Endothelial cell of umbilical vein (primary cell): ENCODE measurements around the gene PRR7. TPM values are rescaled to one million over a fixed set of nuclear protein-coding genes. Genes with fewer than 3 reads are reported as not detected.

Experiments
- BruUV-seq: library from RNA; stranded (reverse); fragments of 400-500 nt; replicated peaks from 2 replicates; lab custom pipeline; 2021; lab: Mats Ljungman, UMichigan
- CTCF ChIA-PET: fragments of 300-600, 350-600 bp; sonication (Branson Sonifier 250); formaldehyde crosslinking; loops from one replicate; lab custom pipeline; 2021; ENCODE audit warnings: antibody characterized with exemption, inconsistent platforms; lab: Charles Lee
- POLR2A ChIA-PET: fragments of 300-600, 350-600 bp; sonication (Branson Sonifier 250); formaldehyde crosslinking; loops from one replicate; lab custom pipeline; 2021; ENCODE audit warnings: antibody characterized with exemption, inconsistent platforms; lab: Charles Lee
- DNase-seq: peaks from one replicate; pipeline ENCODE4 v3.0.0-alpha.2; 2011; ENCODE audit warnings: low read depth, low spot score
- FAIRE-seq: peaks from 2 replicates; lab custom pipeline; 2011; peaks lifted over from hg19 to GRCh38; lab: Jason Lieb, UNC
- H2AFZ ChIP-seq: 2 replicates; pipeline ENCODE4 v1.6.0; 2012; ENCODE audit warnings: low read depth, low read length, control low read depth, inconsistent platforms
- H3K27ac ChIP-seq: 2 replicates; pipeline ENCODE4 v1.5.1; 2011; ENCODE audit warnings: low read depth, mild to moderate bottlenecking, control low read depth, low read length, moderate library complexity; ENCODE audit not compliant: insufficient read depth
- H3K27me3 ChIP-seq, 2 experiments: 2 replicates each; pipeline versions ENCODE4 v1.6.0 to v1.6.1; 2011; ENCODE audit warnings: low read length in 2 of 2, mixed read lengths in 1 of 2; ENCODE audit not compliant: control insufficient read depth in 2 of 2, insufficient read depth in 2 of 2
- H3K36me3 ChIP-seq, 2 experiments: 2 replicates in 1 of 2; 3 replicates in 1 of 2; pipeline ENCODE4 v1.5.1; 2011; ENCODE audit warnings: low read length in 2 of 2, mild to moderate bottlenecking in 1 of 2, moderate library complexity in 1 of 2; ENCODE audit not compliant: control insufficient read depth in 2 of 2, insufficient read depth in 2 of 2; ENCODE audit errors: extremely low read depth in 1 of 2
- H3K4me1 ChIP-seq: 3 replicates; pipeline ENCODE4 v1.5.1; 2011; ENCODE audit warnings: mild to moderate bottlenecking, low read length; ENCODE audit not compliant: control insufficient read depth, insufficient read depth; ENCODE audit errors: extremely low read depth
- H3K4me2 ChIP-seq: 2 replicates; pipeline ENCODE4 v1.6.1; 2011; ENCODE audit warnings: low read length, control low read depth, mixed read lengths; ENCODE audit not compliant: insufficient read depth
- H3K4me3 ChIP-seq, 3 experiments: fragments of 200-600 bp in 1 of 3; sonication (generic), shearing (Covaris generic) in 1 of 3; replicated peaks in 1 of 3; 2 replicates each; pipeline ENCODE4 v1.5.1; 2011 to 2016; ENCODE audit warnings: control low read depth in 3 of 3, low read length in 3 of 3, mild to moderate bottlenecking in 2 of 3, inconsistent platforms in 1 of 3, low read depth in 1 of 3, moderate library complexity in 1 of 3; ENCODE audit not compliant: insufficient read depth in 1 of 3
- H3K79me2 ChIP-seq: 2 replicates; pipeline ENCODE4 v1.6.0; 2012; ENCODE audit warnings: low read length, inconsistent platforms; ENCODE audit not compliant: control insufficient read depth, insufficient read depth
- H3K9ac ChIP-seq: replicated peaks from 2 replicates; pipeline ENCODE3; 2011; ENCODE audit warnings: low read length, control low read depth; ENCODE audit not compliant: insufficient read depth; ENCODE audit errors: extremely low read depth
- H3K9me1 ChIP-seq: replicated peaks from 3 replicates; pipeline ENCODE4 v1.6.0; 2011; ENCODE audit warnings: mild to moderate bottlenecking, low read length; ENCODE audit not compliant: control insufficient read depth, insufficient read depth; ENCODE audit errors: extremely low read depth
- H3K9me3 ChIP-seq: replicated peaks from 2 replicates; pipeline ENCODE4 v1.5.1; 2012; ENCODE audit warnings: low read length, inconsistent platforms; ENCODE audit not compliant: control insufficient read depth, insufficient read depth
- H4K20me1 ChIP-seq: replicated peaks from 2 replicates; pipeline ENCODE3; 2011; ENCODE audit warnings: mild to moderate bottlenecking, low read length; ENCODE audit not compliant: control insufficient read depth, insufficient read depth; ENCODE audit errors: extremely low read depth
- CTCF ChIP-seq, 2 donors: IDR thresholded peaks; 1 replicate in 1 of 2; 2 replicates in 1 of 2; pipeline ENCODE4 v1.5.1; 2011; ENCODE audit warnings: low read length in 2 of 2, mild to moderate bottlenecking in 2 of 2, moderate library complexity in 2 of 2, control low read depth in 1 of 2, inconsistent platforms in 1 of 2, low read depth in 1 of 2; ENCODE audit not compliant: insufficient read depth in 1 of 2; ENCODE audit errors: extremely low read depth in 1 of 2
- EZH2 ChIP-seq: IDR thresholded peaks from 2 replicates; pipeline ENCODE4 v1.6.1; 2012; ENCODE audit warnings: borderline replicate concordance, low read depth, mild to moderate bottlenecking, moderate library complexity, low read length, inconsistent platforms; ENCODE audit not compliant: severe bottlenecking
- FOS ChIP-seq: IDR thresholded peaks from 2 replicates; pipeline ENCODE4 v1.6.1; 2011; ENCODE audit warnings: mild to moderate bottlenecking, low read length, moderate library complexity, borderline replicate concordance; ENCODE audit not compliant: insufficient read depth
- GATA2 ChIP-seq: IDR thresholded peaks from 2 replicates; pipeline ENCODE4 v1.7.0; 2011; ENCODE audit warnings: low read depth, mild to moderate bottlenecking, moderate library complexity, mixed read lengths, low read length; ENCODE audit not compliant: insufficient read length, insufficient read depth
- JUN ChIP-seq: IDR thresholded peaks from 2 replicates; pipeline ENCODE4 v1.6.1; 2011; ENCODE audit warnings: borderline replicate concordance, low read depth; ENCODE audit not compliant: insufficient read length, insufficient read depth
- MAX ChIP-seq: IDR thresholded peaks from 2 replicates; pipeline ENCODE4 v1.6.1; 2011; ENCODE audit not compliant: insufficient read depth, insufficient read length
- MYC ChIP-seq: IDR thresholded peaks from one replicate; pipeline ENCODE4 v1.6.1; 2011; ENCODE audit warnings: mild to moderate bottlenecking, low read depth, low read length
- POLR2A ChIP-seq: IDR thresholded peaks from 2 replicates; pipeline ENCODE4 v1.6.1; 2012; ENCODE audit warnings: low read depth, mild to moderate bottlenecking, control low read depth, low read length
- POLR2AphosphoS5 ChIP-seq: IDR thresholded peaks from 2 replicates; pipeline ENCODE4 v1.6.1; 2012; ENCODE audit warnings: low read depth, mild to moderate bottlenecking, control low read depth, low read length, moderate library complexity; ENCODE audit not compliant: insufficient read depth
- dilution Hi-C: fragments of 300-500 bp; cut with MboI; formaldehyde crosslinking; loops from one replicate; pipeline ENCODE4 v1.15.0; 2019; ENCODE audit warnings: low sequenced_read_pairs; ENCODE audit not compliant: extremely low pct_ligation_motif_present
- intact Hi-C: fragments of 100-400 bp; cut with micrococcal nuclease; formaldehyde crosslinking; loops from one replicate; pipeline ENCODE4 v1.10.0; 2022
- polyA plus RNA-seq, 4 experiments: library from polyadenylated mRNA; depleted of rRNA in 3 of 4; stranded (reverse) in 3 of 4; unstranded in 1 of 4; fragments of >200 nt; gene quantifications; 2 replicates each; pipeline versions ENCODE4 v1.2.1 to v1.2.3, GENCODE V29; 2011 to 2012; ENCODE audit warnings: missing spikeins in 1 of 4
- total RNA-seq: library from RNA; stranded (reverse); gene quantifications from 2 replicates; pipeline ENCODE4 v1.2.3, GENCODE V29; 2021

PRR7 gene
- total and polyA plus RNA-seq, 2 donors (not counting 3 experiments of a cell fraction or from before 2014, with no cell fraction given): 6.5 to 6.6 TPM

GRCh38 chr5:177498013-177498787 is 51.6 kb downstream of the PRR7 start:
- peak overlapping the region; percentile 39 for H3K9ac ChIP-seq
- intact Hi-C loops (loop anchor here (10.0 kb wide), 2 partner anchors 617 to 963 kb away; partner anchors contain the start of genes N4BP3 and RNF44), dilution Hi-C loops (no loop called here)
- BruUV-seq: TSS peak; percentile 28
- H3K27ac ChIP-seq: peak overlapping the region; percentile 44
- no peaks in the 10 kb centered on the region for H3K27me3 ChIP-seq
- CTCF ChIA-PET: interaction anchor here (0.9 to 2.5 kb wide), 4 partner anchors 21 to 108 kb away, joined by 3 to 12 read pairs (median 6); no protein-coding TSS in a partner anchor
- H3K36me3 ChIP-seq: peaks cover 2 to 3% of the 10 kb centered on the region in 2 experiments
- peaks cover 34% of the 10 kb centered on the region for H3K4me1 ChIP-seq
- H3K9me3 ChIP-seq: no peaks in the 10 kb centered on the region
- H3K79me2 ChIP-seq: peaks cover 19% of the 10 kb centered on the region
- H2AFZ ChIP-seq: peak overlapping the region; percentile 22
- TF ChIP-seq POLR2AphosphoS5 (no peak), EZH2 (no peak), GATA2 (no peak), JUN (no peak), POLR2A (no peak), MYC (no peak), CTCF (IDR thresholded peaks at IDR 0.05; ENCODE audit: extremely low read depth in 1 of 2, insufficient read depth in 1 of 2, low read depth in 1 of 2, low read length in 2 of 2) (no peak), FOS (no peak), MAX (no peak)
- H3K9me1 ChIP-seq: no peaks in the 10 kb centered on the region
- no peaks in the 10 kb centered on the region for H4K20me1 ChIP-seq
- DNase-seq (no peak), FAIRE-seq (peak; percentile 67)
- peak overlapping the region; percentile 1 to 38 (median 31) for H3K4me3 ChIP-seq
- POLR2A ChIA-PET: interaction anchor here (0.6 to 3.0 kb wide), 15 partner anchors 9 to 304 kb away, joined by 3 to 17 read pairs (median 5); partner anchors contain the start of genes DDX41, DOK3 and GRK6
- H3K4me2 ChIP-seq: peak overlapping the region; percentile 60
